NT2/D1 (cell line): ENCODE data around the gene DARS2.

Source experiments
- YY1 ChIP-seq: IDR thresholded peaks from 2 replicates; pipeline ENCODE4 v1.6.1; 2011; ENCODE audit not compliant: insufficient read length, insufficient read depth
- ZNF274 ChIP-seq: IDR thresholded peaks from 2 replicates; pipeline ENCODE4 v1.6.1; 2011; ENCODE audit warnings: mild to moderate bottlenecking, low read depth, low read length

GRCh38 chr1:173784997-173785396 lies 39.5 kb upstream of the DARS2 start:
- no peak for TF ChIP-seq ZNF274
- TF ChIP-seq YY1: no peak
